HG02642 (cell line): ENCODE data around the gene CDK12.
A peak's percentile ranks its signal among the peaks of the same experiment; 100 is the strongest.
"Not testable (repeated sequence)": the region's sequence is repeated elsewhere in the genome, so short reads cannot be mapped to it uniquely, and the experiment has no call there.

Experiments used
- ATAC-seq: cut with Tn5 transposase; IDR thresholded peaks from one replicate; pipeline ENCODE4 v1.9.1; 2021; ENCODE audit warnings: mild to moderate bottlenecking; ENCODE audit not compliant: unreplicated experiment, poor library complexity

The CDK12 gene

GRCh38 chr17:39461113-39461925, at the start of gene CDK12:
TSS of gene CDK12 (plus strand) at chr17:39461486. CDS start at chr17:39462072, 586 bp downstream.
- peak; percentile 71 for ATAC-seq

GRCh38 chr17:39416141-39416540, 45.1 kb upstream of the CDK12 start:
- ATAC-seq, result no peak

GRCh38 chr17:39429600-39429999, 31.7 kb upstream of the CDK12 start:
- ATAC-seq, result no peak

- not testable (repeated sequence) for ATAC-seq
Observed at GRCh38 chr17:39439868-39440267, 21.4 kb upstream of the CDK12 start.

- ATAC-seq, result no peak
Observed at GRCh38 chr17:39443326-39443725, 18.0 kb upstream of the CDK12 start.

- ATAC-seq, result no peak
Observed at GRCh38 chr17:39447561-39447960, 13.7 kb upstream of the CDK12 start.

GRCh38 chr17:39450051-39450450, 11.2 kb upstream of the CDK12 start:
- no peak for ATAC-seq

GRCh38 chr17:39450847-39451581, 10.3 kb upstream of the CDK12 start, which contains the start of gene MED1:
TSS of gene MED1 (minus strand) at chr17:39451263. CDS start at chr17:39451062, 201 bp downstream.
- ATAC-seq, result peak; percentile 94

GRCh38 chr17:39455919-39456318, 5.4 kb upstream of the CDK12 start:
- ATAC-seq, result no peak

GRCh38 chr17:39461926-39462569, 762 bp downstream of the CDK12 start:
- peak; percentile 1 for ATAC-seq

- no peak for ATAC-seq
Observed at GRCh38 chr17:39462631-39463375, 1.5 kb downstream of the CDK12 start.

GRCh38 chr17:39464639-39465181, 3.4 kb downstream of the CDK12 start:
- ATAC-seq, result not testable (repeated sequence)

- not testable (repeated sequence) for ATAC-seq
Observed at GRCh38 chr17:39468610-39469009, 7.3 kb downstream of the CDK12 start.

GRCh38 chr17:39473310-39473709, 12.0 kb downstream of the CDK12 start:
- no peak for ATAC-seq

- ATAC-seq, result not testable (repeated sequence)
Observed at GRCh38 chr17:39479631-39480030, 18.3 kb downstream of the CDK12 start.

GRCh38 chr17:39483506-39483905, 22.2 kb downstream of the CDK12 start:
- ATAC-seq, result no peak

- peak; percentile 66 for ATAC-seq
Observed at GRCh38 chr17:39484178-39484577, 22.9 kb downstream of the CDK12 start.

GRCh38 chr17:39485555-39485954, 24.3 kb downstream of the CDK12 start:
- ATAC-seq, result no peak

GRCh38 chr17:39486242-39486641, 25.0 kb downstream of the CDK12 start:
- ATAC-seq, result no peak

- not testable (repeated sequence) for ATAC-seq
Observed at GRCh38 chr17:39487490-39487889, 26.2 kb downstream of the CDK12 start.
